ENCODE measurements around the gene TXNDC5.
"Not testable (repeated sequence)": the region's sequence is repeated elsewhere in the genome, so short reads cannot be mapped to it uniquely, and the experiment has no call there.

The TXNDC5 gene

GRCh38 chr6:7899101-7899888 lies 11.3 kb downstream of the TXNDC5 start:
- no peak for DNase-seq (ENCODE audit: low read depth, low spot score)

GRCh38 chr6:7898193-7898586 lies 12.4 kb downstream of the TXNDC5 start:
- H3K4me3 ChIP-seq (ENCODE audit: low read length); DNase-seq (ENCODE audit: low read depth, low spot score): not testable (repeated sequence)

More at GRCh38 chr6:7899101-7899888, 11.3 kb downstream of the TXNDC5 start:
- H3K4me3 ChIP-seq (ENCODE audit: low read length): no peak overlapping the region

GRCh38 chr6:7897461-7898192 lies 13.0 kb downstream of the TXNDC5 start:
- H3K4me3 ChIP-seq (ENCODE audit: low read length): no peak overlapping the region
- no peak for DNase-seq (ENCODE audit: low read depth, low spot score)

GRCh38 chr6:7896465-7896987 lies 14.1 kb downstream of the TXNDC5 start:
- DNase-seq (ENCODE audit: low read depth, low spot score): no peak
- H3K4me3 ChIP-seq (ENCODE audit: low read length): no peak overlapping the region

GRCh38 chr6:7895125-7895423 lies 15.5 kb downstream of the TXNDC5 start:
- no peak overlapping the region for H3K4me3 ChIP-seq (ENCODE audit: low read length)
- DNase-seq (ENCODE audit: low read depth, low spot score): no peak

GRCh38 chr6:7894262-7895124 lies 16.1 kb downstream of the TXNDC5 start:
- no peak for DNase-seq (ENCODE audit: low read depth, low spot score)

GRCh38 chr6:7893342-7893741 lies 17.2 kb downstream of the TXNDC5 start:
- DNase-seq (ENCODE audit: low read depth, low spot score): no peak
- H3K4me3 ChIP-seq (ENCODE audit: low read length): no peak overlapping the region

More at GRCh38 chr6:7894262-7895124, 16.1 kb downstream of the TXNDC5 start:
- no peak overlapping the region for H3K4me3 ChIP-seq (ENCODE audit: low read length)

- DNase-seq (ENCODE audit: low read depth, low spot score); H3K4me3 ChIP-seq (ENCODE audit: low read length): not testable (repeated sequence)
These were observed 18.2 kb downstream of the TXNDC5 start for GRCh38 chr6:7892367-7892766.

GRCh38 chr6:7891078-7891872 lies 19.3 kb downstream of the TXNDC5 start:
- H3K4me3 ChIP-seq (ENCODE audit: low read length): no peak overlapping the region
- DNase-seq (ENCODE audit: low read depth, low spot score): no peak

- H3K4me3 ChIP-seq (ENCODE audit: low read length): no peak overlapping the region
- no peak for DNase-seq (ENCODE audit: low read depth, low spot score)
These were observed 21.8 kb downstream of the TXNDC5 start for GRCh38 chr6:7888587-7889357.

GRCh38 chr6:7887278-7887991 lies 23.2 kb downstream of the TXNDC5 start:
- DNase-seq (ENCODE audit: low read depth, low spot score): no peak
- no peak overlapping the region for H3K4me3 ChIP-seq (ENCODE audit: low read length)

GRCh38 chr6:7886132-7886531 lies 24.5 kb downstream of the TXNDC5 start:
- H3K4me3 ChIP-seq (ENCODE audit: low read length): no peak overlapping the region

GRCh38 chr6:7883381-7883780 lies 27.2 kb downstream of the TXNDC5 start:
- no peak overlapping the region for H3K4me3 ChIP-seq (ENCODE audit: low read length)
- no peak for DNase-seq (ENCODE audit: low read depth, low spot score)

More at GRCh38 chr6:7886132-7886531, 24.5 kb downstream of the TXNDC5 start:
- DNase-seq (ENCODE audit: low read depth, low spot score): no peak

- DNase-seq (ENCODE audit: low read depth, low spot score): no peak
- H3K4me3 ChIP-seq (ENCODE audit: low read length): no peak overlapping the region
These were observed 27.9 kb downstream of the TXNDC5 start for GRCh38 chr6:7882505-7883257.

GRCh38 chr6:7881765-7882500 lies 28.7 kb downstream of the TXNDC5 start:
- no peak for DNase-seq (ENCODE audit: low read depth, low spot score)
- H3K4me3 ChIP-seq (ENCODE audit: low read length): no peak overlapping the region

- no peak overlapping the region for H3K4me3 ChIP-seq (ENCODE audit: low read length)
- DNase-seq (ENCODE audit: low read depth, low spot score): no peak
These were observed 29.9 kb downstream of the TXNDC5 start for GRCh38 chr6:7880718-7881107.
